GM21367 (cell line): ENCODE measurements around the gene BCL11B.

Source experiments
- ATAC-seq: cut with Tn5 transposase; IDR thresholded peaks from one replicate; pipeline ENCODE4 v1.9.1; 2021; ENCODE audit not compliant: unreplicated experiment

The BCL11B gene

DNA sequence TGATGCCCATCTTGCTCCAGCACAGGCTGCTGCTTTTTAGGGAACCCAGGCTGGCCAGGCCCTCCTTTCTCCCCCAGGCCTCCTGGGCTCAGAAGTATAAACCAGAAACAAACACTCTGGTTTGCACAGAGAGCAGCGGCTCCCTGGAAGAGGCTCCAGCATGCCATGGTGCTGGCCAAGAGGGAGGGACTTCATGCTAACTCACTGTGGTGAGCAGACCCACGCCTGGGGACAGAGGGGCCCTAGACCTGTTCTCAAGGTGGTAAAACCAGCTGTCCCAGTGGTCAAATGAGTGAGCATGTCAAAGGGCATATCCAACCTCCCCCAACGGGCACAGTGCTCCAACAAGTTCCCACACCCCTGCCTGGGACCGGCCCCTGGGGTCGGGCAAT is 15.5 kb downstream of the BCL11B start:
- no peak for ATAC-seq

- ATAC-seq: no peak
Measured at GRCh38 chr14:99255621-99256482, 16.1 kb downstream of the BCL11B start.

- ATAC-seq: no peak
Measured at GRCh38 chr14:99254328-99255009, 17.5 kb downstream of the BCL11B start.

GRCh38 chr14:99253890-99254289 is 18.1 kb downstream of the BCL11B start:
- ATAC-seq: no peak

GRCh38 chr14:99252940-99253868 is 18.8 kb downstream of the BCL11B start:
- ATAC-seq: no peak

GRCh38 chr14:99252443-99252939 is 19.5 kb downstream of the BCL11B start:
- no peak for ATAC-seq

GRCh38 chr14:99251721-99252120 is 20.3 kb downstream of the BCL11B start:
- ATAC-seq: no peak

DNA sequence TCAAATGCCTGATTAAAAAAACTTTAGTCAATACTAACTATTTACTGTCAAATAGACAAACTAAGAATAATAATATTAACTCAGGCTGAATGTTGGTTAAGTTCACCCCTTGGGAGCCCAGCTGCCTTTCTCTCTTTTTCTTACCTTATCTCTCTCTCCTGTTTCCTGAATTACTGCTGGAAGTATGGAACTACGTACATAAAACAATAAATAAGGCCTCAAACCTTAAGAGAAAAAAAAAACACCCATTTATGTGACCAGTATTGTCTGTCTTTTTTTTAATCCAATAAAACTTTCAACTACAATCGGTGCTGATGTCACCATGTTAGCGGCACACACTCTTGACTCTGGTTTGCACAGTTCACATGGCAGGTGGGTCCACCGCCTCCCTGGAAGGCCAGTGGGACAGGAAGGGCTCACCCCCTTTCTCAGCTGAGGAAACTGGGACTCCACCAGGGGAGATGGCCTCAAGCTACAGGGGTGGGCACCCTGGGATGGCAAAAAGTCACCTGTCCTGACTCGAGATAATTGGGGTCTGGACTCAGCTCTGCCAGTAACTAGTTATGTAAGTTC is 21.3 kb downstream of the BCL11B start:
- no peak for ATAC-seq

DNA sequence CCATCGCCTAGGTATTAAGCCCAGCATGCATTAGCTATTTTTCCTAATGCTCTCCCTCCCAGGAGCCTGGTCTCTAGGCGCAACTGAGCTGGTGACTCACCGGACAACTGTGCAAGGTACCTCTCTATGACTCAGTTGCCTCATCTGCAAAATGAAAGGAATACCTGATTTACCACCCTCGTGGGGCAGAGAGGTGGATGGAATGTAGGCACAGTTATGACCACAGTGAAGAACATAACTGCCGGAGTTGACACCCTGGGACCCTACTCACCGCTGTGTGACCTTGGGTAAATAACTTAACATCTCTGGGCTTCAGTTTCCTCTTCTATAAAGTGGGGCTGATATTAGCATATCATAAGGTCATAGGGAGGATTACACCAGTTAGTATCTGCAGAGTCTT is 22.6 kb downstream of the BCL11B start:
- ATAC-seq: no peak

DNA sequence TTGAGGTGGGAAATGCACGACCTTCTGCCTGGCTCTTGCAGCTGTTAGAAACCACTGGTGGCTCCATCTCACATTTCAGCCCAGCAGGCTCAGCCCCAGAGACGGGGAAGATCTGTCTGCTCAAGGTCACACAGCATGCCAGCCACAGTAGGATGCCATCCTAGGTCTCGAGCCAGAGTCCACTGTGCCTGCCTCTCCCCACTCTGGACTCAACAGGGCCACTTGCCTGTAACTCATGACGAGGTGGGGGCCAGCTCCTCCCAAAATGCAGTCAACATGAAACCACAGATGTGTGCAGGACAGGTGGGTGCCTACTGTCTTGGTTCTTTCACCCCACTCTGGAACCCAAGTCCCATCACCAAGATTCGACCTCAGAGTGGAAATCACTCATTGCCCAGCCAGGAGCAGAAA is 23.2 kb downstream of the BCL11B start:
- no peak for ATAC-seq

GRCh38 chr14:99247772-99248171 is 24.2 kb downstream of the BCL11B start:
- no peak for ATAC-seq

DNA sequence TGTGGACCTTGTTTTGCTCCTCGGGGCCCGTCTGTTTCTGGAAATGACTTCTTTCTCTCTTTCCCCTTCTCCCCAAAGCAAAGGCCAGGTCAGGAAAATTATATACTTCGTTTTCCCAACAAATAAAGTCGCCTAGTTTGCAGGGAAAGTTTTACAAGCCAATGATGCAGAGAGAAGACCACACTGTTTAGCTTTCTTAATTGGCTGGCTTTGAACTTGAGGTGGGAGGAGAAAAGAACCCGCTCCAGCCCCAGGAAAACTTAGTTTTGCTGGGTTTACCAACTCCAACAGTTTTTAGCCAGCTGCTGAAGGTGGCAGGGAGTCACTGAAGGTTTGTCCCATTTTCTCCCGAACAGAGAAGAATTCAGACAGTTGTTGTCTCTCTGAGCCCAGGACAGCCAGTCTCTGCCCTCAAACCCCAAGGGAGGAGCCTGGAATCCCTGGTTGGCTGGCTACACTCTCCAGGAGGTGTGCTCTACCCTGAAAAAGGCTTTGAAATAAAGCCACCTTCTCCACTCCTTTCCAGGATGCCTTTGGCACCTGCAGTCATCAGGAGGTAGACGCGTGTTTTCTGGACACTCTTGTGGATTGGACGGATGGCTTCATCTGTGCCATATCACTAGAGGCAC is 24.8 kb downstream of the BCL11B start:
- ATAC-seq: no peak

DNA sequence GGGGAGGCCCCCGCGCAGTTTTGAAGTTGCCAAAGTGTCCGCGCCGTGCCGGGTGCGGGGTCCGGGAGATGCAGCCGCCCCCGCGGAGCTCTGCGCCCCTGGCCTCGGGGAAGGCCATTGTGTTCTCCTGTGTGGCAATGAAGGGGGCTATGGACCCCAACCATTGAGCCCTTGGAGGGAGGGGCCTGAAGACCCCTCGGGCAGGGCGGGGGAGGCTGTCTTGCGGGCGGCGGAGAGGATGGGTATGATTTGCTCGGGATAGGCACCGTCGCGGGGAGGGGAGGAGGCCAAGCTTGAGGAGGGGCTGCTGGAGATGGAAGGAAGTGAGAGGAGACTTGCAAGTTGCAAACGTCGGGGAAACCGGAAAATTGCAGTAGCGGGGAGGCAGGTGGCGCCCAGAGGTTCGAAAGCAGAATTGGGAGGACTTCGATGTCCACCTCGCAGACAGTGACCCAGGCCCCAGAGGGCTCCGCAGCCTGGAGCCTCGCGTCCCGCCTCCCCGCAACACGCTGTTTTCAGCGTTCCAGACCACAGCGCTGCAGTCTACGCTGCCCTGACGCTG is 25.4 kb downstream of the BCL11B start:
- ATAC-seq: no peak

DNA sequence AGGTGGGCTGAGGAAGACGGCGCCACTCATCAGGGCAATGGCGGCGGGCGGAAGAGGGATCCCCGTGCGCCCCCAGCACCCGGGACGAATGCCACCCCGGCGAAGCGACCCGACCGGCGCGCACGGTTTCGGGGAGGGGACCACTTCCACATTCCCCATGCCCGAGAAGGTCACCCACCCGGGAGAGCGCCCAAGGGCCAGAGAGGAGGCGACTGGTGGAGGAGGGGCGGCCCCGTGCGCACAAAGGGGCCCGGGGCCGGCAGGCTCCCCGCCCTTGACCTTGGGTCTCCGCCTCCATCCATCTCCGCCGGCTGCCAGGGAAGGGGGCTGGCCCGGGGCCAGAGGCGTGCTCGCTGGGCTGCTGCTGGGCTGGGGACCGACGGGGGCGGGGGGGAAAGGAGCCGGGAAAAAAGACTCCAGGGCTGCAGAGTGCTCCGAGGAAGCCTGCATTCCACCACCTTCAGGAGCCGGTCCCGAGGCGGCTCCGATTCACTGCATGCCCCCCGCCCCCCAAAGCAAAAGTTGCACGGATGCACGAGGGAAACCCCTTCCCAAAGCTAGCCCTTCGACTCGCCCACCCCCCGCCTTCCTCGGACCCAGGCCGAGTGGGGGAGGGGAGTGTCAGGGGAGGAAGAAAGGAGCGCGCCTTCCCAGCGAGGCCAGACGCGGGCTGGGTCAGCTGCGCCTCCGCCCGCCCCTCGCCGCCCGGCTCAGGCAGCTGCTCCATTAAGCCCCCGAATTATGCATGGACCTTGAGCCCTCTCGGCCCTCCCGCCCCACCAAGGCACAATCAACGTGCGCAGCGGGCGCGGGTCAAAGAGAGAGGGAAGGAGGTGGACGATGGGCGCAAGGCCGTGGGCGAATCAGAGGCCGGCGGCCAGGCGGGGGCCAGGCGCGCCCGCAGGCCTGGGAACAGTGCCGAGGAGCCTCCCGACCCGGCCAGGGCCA is 26.2 kb downstream of the BCL11B start:
- ATAC-seq: no peak

DNA sequence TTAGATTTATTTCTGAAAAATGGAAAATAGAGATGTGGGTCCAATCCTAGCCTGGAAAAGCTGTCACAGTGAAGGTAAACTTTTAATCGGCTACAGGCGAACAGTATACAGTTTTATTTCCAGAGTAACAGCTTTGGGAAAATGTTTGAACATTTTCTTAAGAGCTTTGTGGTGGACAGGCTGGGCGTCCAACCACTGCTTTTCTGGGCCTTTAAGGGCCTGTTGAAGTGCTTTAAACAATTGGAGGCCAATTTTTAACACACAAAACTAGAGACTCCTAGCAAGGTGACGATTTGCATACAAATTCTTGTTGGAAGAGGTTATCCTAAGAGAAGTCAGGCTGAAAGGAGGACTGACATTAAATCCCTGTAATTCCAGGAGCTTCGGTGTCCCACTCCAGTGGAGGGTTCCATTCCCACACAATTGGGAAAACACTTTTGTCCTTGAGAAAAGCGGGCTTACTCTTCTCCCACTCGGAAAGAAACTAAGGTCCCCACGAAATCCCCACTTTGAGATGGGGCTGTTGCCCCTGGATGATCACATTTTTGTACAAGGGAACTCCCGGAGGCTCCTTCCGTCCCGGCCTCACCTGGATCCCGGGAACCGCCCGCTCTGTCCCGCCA is 26.9 kb downstream of the BCL11B start:
- no peak for ATAC-seq

- ATAC-seq: no peak
Measured at GRCh38 chr14:99244367-99244901, 27.6 kb downstream of the BCL11B start.

DNA sequence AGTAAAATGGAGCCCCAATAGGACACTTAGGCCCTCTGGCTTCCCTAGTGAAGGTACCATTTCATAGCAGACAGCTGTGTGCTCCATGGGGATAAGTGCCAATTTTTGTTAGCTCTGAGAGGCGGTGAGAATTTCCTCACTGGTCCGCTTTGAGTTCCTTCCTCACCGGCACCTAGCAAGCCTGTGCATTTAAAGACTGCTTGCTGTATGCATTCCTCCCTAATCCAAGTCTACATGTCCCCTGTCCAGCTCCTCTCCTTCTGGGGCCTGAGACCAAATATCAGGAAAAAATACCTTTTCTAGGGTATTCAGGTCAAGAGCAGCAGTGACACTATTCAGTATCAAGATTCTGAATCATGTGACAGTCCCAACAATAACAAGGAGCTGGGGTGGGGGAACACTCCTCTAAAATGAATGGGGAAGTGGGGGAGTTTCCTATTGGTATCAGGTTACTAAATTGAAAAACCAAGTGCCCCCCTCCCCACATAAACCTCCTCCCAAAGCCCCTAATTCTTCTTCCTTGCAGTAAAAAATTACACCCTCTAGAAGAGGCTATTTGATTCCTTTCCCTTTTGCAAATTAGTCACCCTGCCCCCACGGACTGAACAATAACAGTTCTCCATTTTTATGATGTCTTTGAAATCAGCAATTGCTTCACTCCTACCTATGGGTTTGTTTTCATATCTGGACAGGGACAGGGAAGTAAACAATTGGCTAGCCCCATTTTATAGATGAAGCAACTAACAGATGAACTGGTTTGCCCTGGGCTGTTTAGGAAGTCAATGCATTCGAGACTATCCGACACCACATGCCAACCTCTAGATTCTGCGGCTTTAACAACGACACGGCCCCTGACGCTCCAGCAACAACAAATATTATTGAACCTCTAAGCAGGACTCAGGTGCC is 28.9 kb downstream of the BCL11B start:
- no peak for ATAC-seq
